ENCODE results near the gene TRPV3. TPM values are rescaled to one million over a fixed set of nuclear protein-coding genes. Genes with fewer than 3 reads are reported as not detected.

The TRPV3 gene
- total RNA-seq, 2 experiments from 2014 or later: 0.06 TPM; not detected in 1

DNA sequence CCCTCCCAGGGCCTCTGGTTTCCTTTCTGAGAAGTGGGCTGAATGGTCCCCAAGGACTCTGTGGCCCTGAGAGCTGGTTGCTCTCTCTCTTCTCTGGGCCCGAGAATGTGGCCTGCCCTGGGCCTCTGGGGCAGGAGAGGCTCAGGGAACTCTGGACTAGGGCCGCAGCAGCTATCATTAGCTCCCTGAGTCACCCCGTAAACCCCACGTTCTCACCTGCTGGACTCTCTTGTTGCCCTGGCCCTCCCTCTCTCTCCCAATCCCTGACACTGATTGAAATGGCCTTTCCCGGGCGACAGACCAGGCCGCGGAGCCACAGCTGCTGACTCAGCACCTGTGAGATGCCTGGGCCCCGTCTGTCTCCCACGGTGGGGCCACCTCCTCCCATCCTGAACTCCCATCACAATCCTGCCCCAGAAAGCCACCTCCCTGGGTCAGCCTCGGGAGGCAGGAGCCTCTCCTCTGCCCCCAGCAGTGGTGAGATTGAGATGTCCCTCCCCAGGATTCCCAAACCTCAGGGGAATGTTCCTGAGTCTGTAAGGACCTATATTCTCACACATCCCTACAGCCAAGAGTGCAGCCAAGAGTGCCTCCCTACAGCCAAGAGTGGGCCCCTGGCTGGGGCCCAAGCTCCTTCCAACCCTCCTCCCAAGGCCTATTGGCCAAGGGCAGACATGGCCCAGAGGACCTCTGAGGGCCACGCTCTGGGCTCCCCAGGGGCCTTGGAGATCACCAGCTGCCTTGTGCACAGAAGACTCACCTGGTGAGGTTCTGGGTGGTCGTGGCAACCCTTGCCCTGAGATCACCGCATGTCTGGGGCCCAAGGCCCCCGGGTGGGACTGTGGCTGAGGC lies 470 bp downstream of the TRPV3 start:
- no peak for DNase-seq (ENCODE audit: low spot score)
- Histone ChIP-seq H3K4me2 (ENCODE audit: low read length) (0 out of 2 replicates have a peak overlapping the region, but pooled peaks have one; percentile 4), H3K4me3 (ENCODE audit: low read depth, low read length, poor library complexity, severe bottlenecking) (no peak overlapping the region), H3K9me3 (ENCODE audit: low read length) (no peaks in the 10 kb centered on the region), H3K4me1 (ENCODE audit: insufficient read depth, low read length, poor library complexity, severe bottlenecking) (peaks cover 33% of the 10 kb centered on the region), H4K20me1 (ENCODE audit: insufficient read depth, low read length) (no peaks in the 10 kb centered on the region), H2AFZ (ENCODE audit: low read length) (no peak overlapping the region), H3K9me2 (ENCODE audit: insufficient read depth, low read length) (no peaks in the 10 kb centered on the region), H3K27ac (ENCODE audit: low read depth, low read length, poor library complexity, severe bottlenecking) (no peak overlapping the region), H3K79me2 (ENCODE audit: insufficient read depth, low read depth, low read length) (no peaks in the 10 kb centered on the region), H3K36me3 (ENCODE audit: insufficient read depth, low read length) (no peaks in the 10 kb centered on the region)
- POLR2A ChIA-PET: interaction anchor here (0.6 to 1.5 kb wide), 3 partner anchors 8 to 391 kb away, joined by 3 read pairs; no protein-coding TSS in a partner anchor
- CTCF ChIA-PET (ENCODE audit: unreplicated experiment): no interaction called here
- no peak for TF ChIP-seq EZH2phosphoT487 (IDR thresholded peaks at IDR 0.05; ENCODE audit: borderline replicate concordance, low read depth, low read length)
- TF ChIP-seq, protein P1, sequence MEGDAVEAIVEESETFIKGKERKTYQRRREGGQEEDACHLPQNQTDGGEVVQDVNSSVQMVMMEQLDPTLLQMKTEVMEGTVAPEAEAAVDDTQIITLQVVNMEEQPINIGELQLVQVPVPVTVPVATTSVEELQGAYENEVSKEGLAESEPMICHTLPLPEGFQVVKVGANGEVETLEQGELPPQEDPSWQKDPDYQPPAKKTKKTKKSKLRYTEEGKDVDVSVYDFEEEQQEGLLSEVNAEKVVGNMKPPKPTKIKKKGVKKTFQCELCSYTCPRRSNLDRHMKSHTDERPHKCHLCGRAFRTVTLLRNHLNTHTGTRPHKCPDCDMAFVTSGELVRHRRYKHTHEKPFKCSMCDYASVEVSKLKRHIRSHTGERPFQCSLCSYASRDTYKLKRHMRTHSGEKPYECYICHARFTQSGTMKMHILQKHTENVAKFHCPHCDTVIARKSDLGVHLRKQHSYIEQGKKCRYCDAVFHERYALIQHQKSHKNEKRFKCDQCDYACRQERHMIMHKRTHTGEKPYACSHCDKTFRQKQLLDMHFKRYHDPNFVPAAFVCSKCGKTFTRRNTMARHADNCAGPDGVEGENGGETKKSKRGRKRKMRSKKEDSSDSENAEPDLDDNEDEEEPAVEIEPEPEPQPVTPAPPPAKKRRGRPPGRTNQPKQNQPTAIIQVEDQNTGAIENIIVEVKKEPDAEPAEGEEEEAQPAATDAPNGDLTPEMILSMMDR (conservative IDR thresholded peaks at IDR 0.05; ENCODE audit: low read length): no peak
- intact Hi-C loops (cut with micrococcal nuclease; ENCODE audit: unreplicated experiment): no loop called here
- BruUV-seq (replicated peaks): no TSS peak

DNA sequence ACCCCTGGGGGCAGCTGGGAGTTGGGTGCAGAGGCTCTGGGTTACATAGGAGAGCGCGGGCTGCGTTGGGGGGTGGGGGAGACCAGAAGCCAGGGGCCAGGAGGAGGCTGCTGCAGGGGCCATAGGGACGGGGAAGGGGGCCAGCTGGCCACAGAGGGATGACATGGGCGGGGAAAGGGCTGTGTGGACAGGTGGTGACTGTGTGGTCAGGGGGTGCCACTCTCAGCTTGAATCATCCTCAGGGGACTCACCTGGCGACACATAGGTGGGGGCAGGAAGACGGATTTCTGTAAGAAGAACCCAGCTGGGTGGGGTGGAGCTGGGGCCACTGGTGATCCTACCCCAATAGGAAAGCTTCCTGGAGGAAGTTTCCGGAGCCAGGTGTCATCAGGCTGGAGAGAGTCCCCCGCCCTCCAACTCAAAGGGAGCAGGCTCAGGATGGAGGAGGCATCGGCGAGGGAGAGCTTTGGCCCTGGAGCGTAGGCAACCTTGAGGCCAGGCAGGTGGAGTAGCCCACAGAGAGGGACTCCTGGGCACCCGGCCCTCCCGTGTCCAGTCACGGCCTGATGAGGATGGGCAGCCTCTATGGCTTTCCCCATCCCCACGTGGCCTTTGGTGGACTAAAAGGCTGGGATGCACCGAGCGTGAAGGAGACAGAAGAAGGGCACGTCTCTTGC lies 1.2 kb downstream of the TRPV3 start:
- H3K9me3 ChIP-seq (ENCODE audit: low read length): no peaks in the 10 kb centered on the region
- 0 out of 2 replicates have a peak overlapping the region, but pooled peaks have one; percentile 4 for H3K4me2 ChIP-seq (ENCODE audit: low read length)
- H3K4me3 ChIP-seq (ENCODE audit: low read depth, low read length, poor library complexity, severe bottlenecking): no peak overlapping the region
- H3K27ac ChIP-seq (ENCODE audit: low read depth, low read length, poor library complexity, severe bottlenecking): no peak overlapping the region
- H4K20me1 ChIP-seq (ENCODE audit: insufficient read depth, low read length): no peaks in the 10 kb centered on the region
- BruUV-seq (replicated peaks): no TSS peak
- ChIA-PET POLR2A (interaction anchor here (0.6 to 0.9 kb wide), 2 partner anchors 9 to 21 kb away, joined by 3 to 5 read pairs; no protein-coding TSS in a partner anchor), CTCF (ENCODE audit: unreplicated experiment) (no interaction called here)
- intact Hi-C loops (cut with micrococcal nuclease; ENCODE audit: unreplicated experiment): no loop called here
- DNase-seq (ENCODE audit: low spot score): no peak
- H3K36me3 ChIP-seq (ENCODE audit: insufficient read depth, low read length): no peaks in the 10 kb centered on the region
- no peaks in the 10 kb centered on the region for H3K9me2 ChIP-seq (ENCODE audit: insufficient read depth, low read length)
- no peak overlapping the region for H2AFZ ChIP-seq (ENCODE audit: low read length)
- H3K4me1 ChIP-seq (ENCODE audit: insufficient read depth, low read length, poor library complexity, severe bottlenecking): peaks cover 33% of the 10 kb centered on the region
- no peak for TF ChIP-seq EZH2phosphoT487 (IDR thresholded peaks at IDR 0.05; ENCODE audit: borderline replicate concordance, low read depth, low read length)
- TF ChIP-seq, protein P1 (conservative IDR thresholded peaks at IDR 0.05; ENCODE audit: low read length): no peak
- H3K79me2 ChIP-seq (ENCODE audit: insufficient read depth, low read depth, low read length): no peaks in the 10 kb centered on the region

Data from OCI-LY7 (cell line).